K562 (cell line): ENCODE data around the gene KMT2D. TPM values are rescaled to one million over a fixed set of nuclear protein-coding genes. Genes with fewer than 3 reads are reported as not detected.

Source experiments
- EP400 ChIP-seq: fragments of 450-650 bp; IDR thresholded peaks from 2 replicates; pipeline ENCODE4 v1.6.1; 2017; ENCODE audit warnings: antibody characterized with exemption, mild to moderate bottlenecking, moderate library complexity
- ESRRB ChIP-seq: fragments of 250-450 bp; sonication (Bioruptor Pico); IDR thresholded peaks from 2 replicates; pipeline ENCODE4 v1.5.0; 2020; ENCODE audit warnings: mild to moderate bottlenecking, moderate library complexity, borderline replicate concordance
- HDAC2 ChIP-seq: fragments of 450-650 bp; IDR thresholded peaks from 2 replicates; pipeline ENCODE4 v1.6.1; 2016; ENCODE audit warnings: mild to moderate bottlenecking
- KDM4B ChIP-seq, 2 experiments: fragments of 450-650 bp in 1 of 2; sonication (generic) in 1 of 2; IDR thresholded peaks; 2 replicates each; pipeline ENCODE4 v1.6.1; 2016 to 2017; ENCODE audit warnings: borderline replicate concordance in 2 of 2, antibody characterized with exemption in 1 of 2, low read depth in 1 of 2, mild to moderate bottlenecking in 1 of 2
- KDM5B ChIP-seq: fragments of 200-600 bp; sonication (generic); IDR thresholded peaks from 2 replicates; pipeline ENCODE4 v1.6.1; 2012; ENCODE audit warnings: low read depth, mild to moderate bottlenecking, moderate library complexity, low read length, control low read depth, inconsistent platforms; ENCODE audit not compliant: insufficient replicate concordance
- LARP7 ChIP-seq: fragments of 450-650 bp; IDR thresholded peaks from 2 replicates; pipeline ENCODE4 v1.6.1; 2016
- MYC ChIP-seq, 2 experiments: fragments of 250-450 bp in 1 of 2; sonication (Bioruptor Pico) in 1 of 2; IDR thresholded peaks; 2 replicates each; pipeline versions ENCODE4 v1.5.1 to v1.6.1; 2012 to 2021; ENCODE audit warnings: low read depth in 2 of 2, borderline replicate concordance in 1 of 2, improper control_type of control experiment in 1 of 2, low read length in 1 of 2, mild to moderate bottlenecking in 1 of 2, moderate library complexity in 1 of 2
- NCOA6 ChIP-seq: fragments of 450-650 bp; IDR thresholded peaks from 2 replicates; pipeline ENCODE4 v1.6.1; 2017; ENCODE audit warnings: mild to moderate bottlenecking
- POLR2A ChIP-seq: fragments of 450-650 bp; conservative IDR thresholded peaks from 2 replicates; pipeline ENCODE4 v1.6.1; 2016
- SMAD2 ChIP-seq: fragments of 150-350 bp; IDR thresholded peaks from 2 replicates; pipeline ENCODE4 v1.6.1; 2014; ENCODE audit warnings: low read depth, mild to moderate bottlenecking, low read length
- SMC3 ChIP-seq: conservative IDR thresholded peaks from 2 replicates; pipeline ENCODE4 v1.6.1; 2011; ENCODE audit warnings: low read depth, low read length, improper control_type of control experiment; ENCODE audit not compliant: insufficient read depth
- SRF ChIP-seq, 2 experiments: fragments of 250-450, 450-650 bp in 1 of 2; sonication (Bioruptor Pico) in 1 of 2; sonication (generic) in 1 of 2; formaldehyde crosslinking; IDR thresholded peaks; 2 replicates each; pipeline versions ENCODE4 v1.5.0 to v1.5.1; 2020 to 2022; ENCODE audit warnings: mild to moderate bottlenecking in 1 of 2, missing genetic modification reagents in 1 of 2
- TARDBP ChIP-seq: fragments of 450-650 bp; IDR thresholded peaks from 2 replicates; pipeline ENCODE4 v1.6.1; 2016
- TCF3 ChIP-seq: sonication (generic); formaldehyde crosslinking; IDR thresholded peaks from 2 replicates; pipeline ENCODE4 v1.4.0; 2020; ENCODE audit warnings: mild to moderate bottlenecking, missing genetic modification reagents
- ZC3H8 ChIP-seq: fragments of 450-650 bp; IDR thresholded peaks from 2 replicates; pipeline ENCODE4 v1.6.1; 2017
- polyA plus RNA-seq, 8 experiments: library from polyadenylated mRNA; depleted of rRNA in 4 of 8; stranded (reverse) in 5 of 8; unstranded in 3 of 8; fragments of >200 nt; fragmentation: Nextera tagmentation in 2 of 8; fragmentation: Illumina TruSeq in 1 of 8; extraction: Ambion mirVana in 2 of 8; extraction: Trizol in 1 of 8; gene quantifications; 2 replicates each; pipeline versions ENCODE4 v1.2.1 to v1.2.3, GENCODE V29; 2011 to 2014; ENCODE audit warnings: inconsistent platforms in 1 of 8, missing spikeins in 1 of 8
- total RNA-seq, 7 experiments: library from RNA; depleted of rRNA in 6 of 7; stranded (reverse); fragments of >200 nt in 6 of 7; fragmentation: Illumina TruSeq in 2 of 7; extraction: Trizol in 2 of 7; gene quantifications; 2 replicates each; pipeline versions ENCODE4 v1.2.1 to v1.2.3, GENCODE V29; 2011 to 2021; ENCODE audit warnings: low replicate concordance in 1 of 7
- TF ChIP-seq, protein P1 (sequence below): sonication (generic); formaldehyde crosslinking; IDR thresholded peaks from 2 replicates; pipeline ENCODE4 v1.5.0; 2020; ENCODE audit warnings: missing genetic modification reagents
- TF ChIP-seq, protein P2 (sequence below): sonication (generic); formaldehyde crosslinking; IDR thresholded peaks from 2 replicates; pipeline ENCODE4 v1.8.1; 2023; ENCODE audit warnings: mild to moderate bottlenecking, missing genetic modification reagents
- TF ChIP-seq, protein P3 (sequence below): fragments of 450-650 bp; IDR thresholded peaks from 2 replicates; pipeline ENCODE4 v1.6.1; 2016; ENCODE audit warnings: low read depth

The KMT2D gene
- total and polyA plus RNA-seq, 9 of the 15 experiments (the other 6 are each of a cell fraction or from before 2014, with no cell fraction given): 0.22 to 93.7 (median 13.7) TPM

DNA sequence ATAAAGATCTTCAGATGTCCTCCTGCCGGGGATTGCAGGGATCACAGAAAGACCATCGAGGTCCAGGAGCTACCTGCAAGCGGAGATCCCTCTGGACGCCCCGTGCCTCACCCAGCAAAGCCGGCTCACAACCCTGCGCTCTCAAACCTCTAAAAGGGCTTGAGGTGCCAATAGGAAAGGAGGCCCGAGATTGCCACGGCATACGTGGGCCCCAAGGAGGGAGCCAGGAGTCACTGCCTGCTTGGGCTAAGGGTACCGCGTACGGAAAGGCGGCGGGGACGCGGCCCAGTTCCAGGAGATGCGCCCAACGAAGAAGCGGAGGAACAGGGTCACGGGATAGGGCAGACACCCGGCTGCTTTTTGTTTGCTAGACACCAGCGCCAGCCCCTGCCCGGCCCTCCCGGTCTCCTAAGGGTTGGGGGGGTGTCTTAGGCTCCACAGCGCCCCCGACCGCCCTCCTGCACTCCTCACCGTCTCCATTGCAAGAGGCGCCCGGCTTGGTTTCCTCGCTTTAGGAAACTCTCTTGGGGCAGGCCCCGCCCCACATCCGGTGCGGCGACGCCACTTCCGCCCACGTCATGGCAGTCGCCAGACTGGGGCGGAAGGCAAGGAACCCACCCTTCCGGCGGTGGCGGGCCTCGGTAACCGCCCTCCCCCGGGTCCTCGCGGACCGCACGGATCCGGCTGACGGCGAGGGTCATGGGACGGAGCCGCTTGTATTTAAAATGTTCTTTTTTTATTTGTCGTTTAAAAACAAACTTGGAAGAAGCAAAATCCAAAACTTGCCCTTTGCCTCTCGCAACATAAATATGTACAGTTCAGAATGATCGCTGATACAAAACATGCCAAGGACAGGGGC, 42.1 kb downstream of the KMT2D start, which contains the start of gene PRKAG1 (continued):
- peak in 1 of 2 experiments; percentile 75; a peak in 2 of 4 replicates for TF ChIP-seq SRF (CRISPR knock-in tag; IDR thresholded peaks at IDR 0.05)
- TF ChIP-seq, protein P1, sequence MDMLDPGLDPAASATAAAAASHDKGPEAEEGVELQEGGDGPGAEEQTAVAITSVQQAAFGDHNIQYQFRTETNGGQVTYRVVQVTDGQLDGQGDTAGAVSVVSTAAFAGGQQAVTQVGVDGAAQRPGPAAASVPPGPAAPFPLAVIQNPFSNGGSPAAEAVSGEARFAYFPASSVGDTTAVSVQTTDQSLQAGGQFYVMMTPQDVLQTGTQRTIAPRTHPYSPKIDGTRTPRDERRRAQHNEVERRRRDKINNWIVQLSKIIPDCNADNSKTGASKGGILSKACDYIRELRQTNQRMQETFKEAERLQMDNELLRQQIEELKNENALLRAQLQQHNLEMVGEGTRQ: no peak
- no peak for TF ChIP-seq NCOA6
- TF ChIP-seq KDM4B (IDR thresholded peaks at IDR 0.05; ENCODE audit: borderline replicate concordance in 2 of 2, low read depth in 1 of 2): peak in 1 of 2 experiments; percentile 87; a peak in 2 of 4 replicates
- no peak for TF ChIP-seq TCF3 (CRISPR knock-in tag)
- no peak for TF ChIP-seq ESRRB (CRISPR knock-in tag)
- TF ChIP-seq, protein P2, sequence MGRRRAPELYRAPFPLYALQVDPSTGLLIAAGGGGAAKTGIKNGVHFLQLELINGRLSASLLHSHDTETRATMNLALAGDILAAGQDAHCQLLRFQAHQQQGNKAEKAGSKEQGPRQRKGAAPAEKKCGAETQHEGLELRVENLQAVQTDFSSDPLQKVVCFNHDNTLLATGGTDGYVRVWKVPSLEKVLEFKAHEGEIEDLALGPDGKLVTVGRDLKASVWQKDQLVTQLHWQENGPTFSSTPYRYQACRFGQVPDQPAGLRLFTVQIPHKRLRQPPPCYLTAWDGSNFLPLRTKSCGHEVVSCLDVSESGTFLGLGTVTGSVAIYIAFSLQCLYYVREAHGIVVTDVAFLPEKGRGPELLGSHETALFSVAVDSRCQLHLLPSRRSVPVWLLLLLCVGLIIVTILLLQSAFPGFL (CRISPR knock-in tag): no peak; the same call in 1 of the 2 replicates
- TF ChIP-seq TARDBP: no peak
- peak; percentile 93 for TF ChIP-seq POLR2A
- TF ChIP-seq SMAD2: no peak
- TF ChIP-seq MYC (IDR thresholded peaks at IDR 0.05; ENCODE audit: low read depth, low read length): peak; percentile 82
- 0 out of 2 replicates have a peak, but pooled peaks have one; percentile 28 for TF ChIP-seq MYC (CRISPR knock-in tag; IDR thresholded peaks at IDR 0.05; ENCODE audit: borderline replicate concordance, low read depth)
- TF ChIP-seq HDAC2: no peak
- TF ChIP-seq ZC3H8: no peak
- TF ChIP-seq, protein P3, sequence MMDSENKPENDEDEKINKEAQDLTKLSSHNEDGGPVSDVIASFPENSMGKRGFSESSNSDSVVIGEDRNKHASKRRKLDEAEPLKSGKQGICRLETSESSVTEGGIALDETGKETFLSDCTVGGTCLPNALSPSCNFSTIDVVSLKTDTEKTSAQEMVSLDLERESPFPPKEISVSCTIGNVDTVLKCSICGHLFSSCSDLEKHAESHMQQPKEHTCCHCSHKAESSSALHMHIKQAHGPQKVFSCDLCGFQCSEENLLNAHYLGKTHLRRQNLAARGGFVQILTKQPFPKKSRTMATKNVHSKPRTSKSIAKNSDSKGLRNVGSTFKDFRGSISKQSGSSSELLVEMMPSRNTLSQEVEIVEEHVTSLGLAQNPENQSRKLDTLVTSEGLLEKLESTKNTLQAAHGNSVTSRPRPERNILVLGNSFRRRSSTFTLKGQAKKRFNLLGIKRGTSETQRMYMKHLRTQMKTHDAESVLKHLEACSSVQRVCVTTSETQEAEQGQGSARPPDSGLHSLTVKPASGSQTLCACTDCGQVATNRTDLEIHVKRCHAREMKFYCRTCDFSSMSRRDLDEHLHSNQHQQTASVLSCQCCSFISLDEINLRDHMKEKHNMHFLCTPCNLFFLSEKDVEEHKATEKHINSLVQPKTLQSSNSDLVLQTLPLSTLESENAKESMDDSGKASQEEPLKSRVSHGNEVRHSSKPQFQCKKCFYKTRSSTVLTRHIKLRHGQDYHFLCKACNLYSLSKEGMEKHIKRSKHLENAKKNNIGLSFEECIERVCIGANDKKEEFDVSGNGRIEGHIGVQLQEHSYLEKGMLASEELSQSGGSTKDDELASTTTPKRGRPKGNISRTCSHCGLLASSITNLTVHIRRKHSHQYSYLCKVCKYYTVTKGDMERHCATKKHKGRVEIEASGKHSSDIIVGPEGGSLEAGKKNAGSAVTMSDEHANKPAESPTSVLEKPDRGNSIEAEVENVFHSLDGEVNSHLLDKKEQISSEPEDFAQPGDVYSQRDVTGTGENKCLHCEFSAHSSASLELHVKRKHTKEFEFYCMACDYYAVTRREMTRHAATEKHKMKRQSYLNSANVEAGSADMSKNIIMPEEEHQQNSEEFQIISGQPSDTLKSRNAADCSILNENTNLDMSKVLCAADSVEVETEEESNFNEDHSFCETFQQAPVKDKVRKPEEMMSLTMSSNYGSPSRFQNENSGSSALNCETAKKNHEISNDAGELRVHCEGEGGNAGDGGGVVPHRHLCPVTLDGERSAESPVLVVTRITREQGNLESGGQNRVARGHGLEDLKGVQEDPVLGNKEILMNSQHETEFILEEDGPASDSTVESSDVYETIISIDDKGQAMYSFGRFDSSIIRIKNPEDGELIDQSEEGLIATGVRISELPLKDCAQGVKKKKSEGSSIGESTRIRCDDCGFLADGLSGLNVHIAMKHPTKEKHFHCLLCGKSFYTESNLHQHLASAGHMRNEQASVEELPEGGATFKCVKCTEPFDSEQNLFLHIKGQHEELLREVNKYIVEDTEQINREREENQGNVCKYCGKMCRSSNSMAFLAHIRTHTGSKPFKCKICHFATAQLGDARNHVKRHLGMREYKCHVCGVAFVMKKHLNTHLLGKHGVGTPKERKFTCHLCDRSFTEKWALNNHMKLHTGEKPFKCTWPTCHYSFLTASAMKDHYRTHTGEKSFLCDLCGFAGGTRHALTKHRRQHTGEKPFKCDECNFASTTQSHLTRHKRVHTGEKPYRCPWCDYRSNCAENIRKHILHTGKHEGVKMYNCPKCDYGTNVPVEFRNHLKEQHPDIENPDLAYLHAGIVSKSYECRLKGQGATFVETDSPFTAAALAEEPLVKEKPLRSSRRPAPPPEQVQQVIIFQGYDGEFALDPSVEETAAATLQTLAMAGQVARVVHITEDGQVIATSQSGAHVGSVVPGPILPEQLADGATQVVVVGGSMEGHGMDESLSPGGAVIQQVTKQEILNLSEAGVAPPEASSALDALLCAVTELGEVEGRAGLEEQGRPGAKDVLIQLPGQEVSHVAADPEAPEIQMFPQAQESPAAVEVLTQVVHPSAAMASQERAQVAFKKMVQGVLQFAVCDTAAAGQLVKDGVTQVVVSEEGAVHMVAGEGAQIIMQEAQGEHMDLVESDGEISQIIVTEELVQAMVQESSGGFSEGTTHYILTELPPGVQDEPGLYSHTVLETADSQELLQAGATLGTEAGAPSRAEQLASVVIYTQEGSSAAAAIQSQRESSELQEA: no peak
- TF ChIP-seq KDM5B: peak; percentile 87
- TF ChIP-seq EP400: peak; percentile 91
- TF ChIP-seq SMC3: no peak
- TF ChIP-seq LARP7: no peak
